ENCODE data around the gene PCCA.

GRCh38 chr13:100209857-100210825, 121.2 kb downstream of the PCCA start:
- no peak for TF ChIP-seq CSDC2 (CRISPR knock-in tag; IDR thresholded peaks at IDR 0.05)
- no peak for TF ChIP-seq ZNF70 (CRISPR knock-in tag; IDR thresholded peaks at IDR 0.05)
- no peak for TF ChIP-seq GLIS3 (CRISPR knock-in tag; IDR thresholded peaks at IDR 0.05)
- no peak for TF ChIP-seq ISL1 (CRISPR knock-in tag; IDR thresholded peaks at IDR 0.05)
- TF ChIP-seq ARNTL (CRISPR knock-in tag; IDR thresholded peaks at IDR 0.05; ENCODE audit: borderline replicate concordance, low read depth): no peak

All from SK-N-SH treated with all-trans-retinoic acid at 6 μM for 48 hours (cell line).